NCI-H2227 treated with DMSO at 0.1 percent for 48 hours (cell line): Measurements from ENCODE around the gene MORN1.

Experiments used
- DNase-seq: peaks from one replicate; lab custom pipeline; 2025; lab: John Stamatoyannopoulos, UW

The MORN1 gene

GRCh38 chr1:2386636-2387611 is 4.4 kb downstream of the MORN1 start:
- no peak for DNase-seq

- DNase-seq = no peak
Measured at GRCh38 chr1:2385606-2386280, 5.6 kb downstream of the MORN1 start.

- DNase-seq = no peak
Measured at GRCh38 chr1:2384941-2385481, 6.3 kb downstream of the MORN1 start.

GRCh38 chr1:2384130-2384860 is 7.1 kb downstream of the MORN1 start:
- no peak for DNase-seq

- no peak for DNase-seq
Measured at GRCh38 chr1:2383576-2383975, 7.8 kb downstream of the MORN1 start.

GRCh38 chr1:2382621-2383361 is 8.6 kb downstream of the MORN1 start:
- no peak for DNase-seq

- DNase-seq = no peak
Measured at GRCh38 chr1:2381741-2382620, 9.4 kb downstream of the MORN1 start.

GRCh38 chr1:2380816-2381591 is 10.3 kb downstream of the MORN1 start:
- DNase-seq = no peak

GRCh38 chr1:2379733-2380404 is 11.5 kb downstream of the MORN1 start:
- no peak for DNase-seq

GRCh38 chr1:2378956-2379732 is 12.2 kb downstream of the MORN1 start:
- DNase-seq = no peak

- no peak for DNase-seq
Measured at GRCh38 chr1:2378441-2378851, 12.9 kb downstream of the MORN1 start.

- no peak for DNase-seq
Measured at GRCh38 chr1:2377751-2378440, 13.5 kb downstream of the MORN1 start.

GRCh38 chr1:2376931-2377672 is 14.3 kb downstream of the MORN1 start:
- DNase-seq = no peak

GRCh38 chr1:2376261-2376741 is 15.1 kb downstream of the MORN1 start:
- DNase-seq = no peak

- DNase-seq = no peak
Measured at GRCh38 chr1:2375923-2376260, 15.5 kb downstream of the MORN1 start.

- DNase-seq = no peak
Measured at GRCh38 chr1:2375246-2375922, 16.0 kb downstream of the MORN1 start.
